GM21576 (cell line): ENCODE data around the gene TMEM62.
A peak's percentile ranks its signal among the peaks of the same experiment; 100 is the strongest.

Source experiments
- ATAC-seq: cut with Tn5 transposase; IDR thresholded peaks from one replicate; pipeline ENCODE4 v1.9.1; 2021; ENCODE audit warnings: mild to moderate bottlenecking, moderate library complexity; ENCODE audit not compliant: unreplicated experiment

Gene TMEM62

GRCh38 chr15:43133430-43134156, at the start of gene TMEM62:
Gene TMEM62, plus strand, starts transcription at chr15:43133586. Its CDS starts 217 bp downstream, at chr15:43133803.
- peak; percentile 86 for ATAC-seq

DNA sequence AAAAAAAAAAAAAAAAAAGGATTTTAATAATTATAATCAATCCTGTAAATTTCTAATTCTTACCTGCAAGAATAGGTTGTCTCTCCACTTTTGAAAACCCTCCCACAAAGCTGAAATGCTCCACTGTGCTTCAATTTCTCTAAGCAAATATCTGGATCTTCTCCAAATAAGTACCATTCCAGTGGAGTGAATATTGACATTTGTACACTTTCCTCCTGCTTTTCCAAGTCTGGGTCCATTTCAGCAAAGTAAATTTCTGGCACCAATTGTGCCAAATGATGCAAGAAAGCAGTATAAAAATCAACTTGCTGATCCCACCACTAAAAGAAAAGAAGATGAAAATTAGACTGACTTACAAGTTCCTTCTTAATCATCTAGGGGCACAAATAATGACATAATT, 47.5 kb upstream of the TMEM62 start:
- no peak for ATAC-seq

GRCh38 chr15:43086551-43086950, 46.8 kb upstream of the TMEM62 start:
- no peak for ATAC-seq

- ATAC-seq: no peak
These were observed 41.5 kb upstream of the TMEM62 start for GRCh38 chr15:43091859-43092258.

GRCh38 chr15:43093026-43093425, 40.4 kb upstream of the TMEM62 start:
- no peak for ATAC-seq

DNA sequence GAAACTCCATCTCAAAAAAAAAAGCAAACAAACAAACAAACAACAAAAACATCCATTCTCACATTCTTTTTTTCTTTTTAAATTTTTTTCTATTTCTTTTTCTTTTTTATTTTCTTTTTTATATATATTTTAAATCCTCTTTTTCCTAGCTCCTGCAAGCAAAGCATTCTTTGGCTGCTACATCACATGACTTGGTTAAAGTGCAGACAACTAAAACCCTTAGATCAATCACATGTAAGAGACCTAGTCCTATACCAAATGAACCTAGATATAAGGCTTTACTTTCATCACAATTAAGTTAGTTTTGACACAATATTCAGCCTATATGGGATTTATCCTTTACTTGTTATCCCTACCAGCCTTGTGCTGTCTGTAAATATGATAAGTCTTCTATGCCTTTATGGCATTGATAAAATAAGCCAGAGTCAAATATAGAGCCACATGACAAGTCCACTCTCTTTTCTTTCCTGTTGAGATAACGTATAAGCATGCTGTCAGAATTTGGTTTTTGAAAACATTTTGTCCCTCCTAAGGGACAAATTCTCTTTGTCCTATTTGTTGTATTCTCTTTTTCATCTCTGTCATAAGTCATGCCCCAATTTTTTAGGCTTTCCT, 38.9 kb upstream of the TMEM62 start:
- no peak for ATAC-seq

DNA sequence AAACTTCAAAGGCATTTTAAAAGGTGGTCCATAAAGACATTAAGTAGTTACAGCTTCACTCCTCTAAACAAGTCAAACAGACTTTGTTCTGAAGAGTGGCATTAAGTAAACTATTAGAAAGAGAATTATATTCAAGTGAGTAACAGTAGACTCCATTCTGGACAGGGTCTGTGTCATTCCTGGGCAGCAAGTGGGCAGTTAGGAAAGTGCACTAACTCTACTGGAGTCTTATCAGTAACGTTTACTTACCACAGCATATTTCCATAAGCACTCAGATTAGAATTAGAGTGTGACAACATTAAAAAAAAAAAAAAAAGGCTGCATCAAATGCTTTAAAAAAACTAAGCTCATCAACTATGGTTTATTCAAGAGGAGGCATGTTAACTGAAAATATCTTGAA, 38.1 kb upstream of the TMEM62 start:
- no peak for ATAC-seq

GRCh38 chr15:43095708-43096347, 37.6 kb upstream of the TMEM62 start:
- no peak for ATAC-seq

DNA sequence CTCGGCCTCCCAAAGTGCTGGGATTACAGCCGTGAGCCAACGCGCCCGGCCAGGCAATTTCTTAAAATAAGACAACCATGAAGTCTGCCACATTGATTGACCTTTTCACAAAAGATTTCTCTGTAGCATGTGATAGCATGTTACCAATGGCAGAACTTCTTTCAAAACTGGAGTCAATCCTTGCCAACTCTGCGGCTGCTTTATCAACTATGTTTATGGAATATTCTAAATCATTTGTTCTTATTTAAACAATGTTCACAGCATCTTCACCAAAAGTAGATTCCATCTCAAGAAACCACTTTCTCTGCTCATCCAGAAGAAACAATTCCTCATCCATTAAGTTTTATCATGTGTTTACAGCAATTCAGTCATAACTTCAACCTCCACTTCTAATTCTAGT, 37.0 kb upstream of the TMEM62 start:
- no peak for ATAC-seq

DNA sequence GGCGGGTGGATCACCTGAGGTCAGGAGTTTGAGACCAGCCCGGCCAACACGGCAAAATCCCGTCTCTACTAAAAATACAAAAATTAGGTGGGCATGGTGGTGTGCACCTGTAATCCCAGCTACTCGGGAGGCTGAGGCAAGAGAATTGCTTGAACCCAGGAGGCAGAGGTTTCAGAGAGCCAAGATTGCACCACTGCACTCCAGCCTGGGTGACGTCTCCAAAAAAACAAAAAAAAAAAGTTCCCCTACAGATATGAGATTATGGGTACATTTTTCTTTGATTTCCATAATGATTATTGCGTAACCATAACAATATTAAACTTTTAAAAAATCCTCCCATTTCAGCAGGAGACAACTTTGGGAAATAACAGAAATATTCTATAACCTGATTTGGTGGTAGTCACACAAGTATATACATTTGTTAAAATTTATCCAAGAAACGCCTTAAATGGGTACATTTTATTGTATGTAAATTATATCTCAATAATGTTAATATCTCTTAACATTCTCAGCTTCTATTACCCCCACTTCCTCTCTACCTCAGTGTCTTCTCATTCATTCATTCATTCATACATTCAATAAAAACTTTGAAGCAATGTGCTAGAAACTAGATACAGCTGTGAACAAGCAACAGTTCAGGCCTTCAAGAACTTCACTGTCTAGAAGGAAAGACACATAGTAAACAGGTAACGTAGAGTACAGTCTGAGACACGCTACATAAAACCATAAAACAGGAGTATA, 34.1 kb upstream of the TMEM62 start:
- ATAC-seq: no peak

DNA sequence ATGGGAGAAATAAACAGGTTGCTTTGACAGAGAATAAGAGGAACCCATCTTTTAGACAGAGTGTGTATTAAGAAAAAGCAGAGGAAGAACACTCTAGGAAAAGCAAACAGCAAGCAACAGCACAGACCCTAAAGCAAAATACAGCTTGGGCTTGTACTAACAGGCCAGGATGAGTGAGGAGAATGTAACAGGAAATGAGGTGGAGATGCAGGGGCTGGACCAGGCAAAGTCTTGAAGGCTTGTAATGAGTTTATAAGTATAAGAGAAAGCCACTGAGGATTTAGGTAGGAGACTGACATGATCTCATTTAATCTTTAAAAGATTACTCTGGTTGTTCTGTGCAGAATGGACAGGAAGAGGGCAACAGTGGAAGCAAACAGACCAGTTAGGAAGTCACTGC, 32.4 kb upstream of the TMEM62 start:
- ATAC-seq: no peak

DNA sequence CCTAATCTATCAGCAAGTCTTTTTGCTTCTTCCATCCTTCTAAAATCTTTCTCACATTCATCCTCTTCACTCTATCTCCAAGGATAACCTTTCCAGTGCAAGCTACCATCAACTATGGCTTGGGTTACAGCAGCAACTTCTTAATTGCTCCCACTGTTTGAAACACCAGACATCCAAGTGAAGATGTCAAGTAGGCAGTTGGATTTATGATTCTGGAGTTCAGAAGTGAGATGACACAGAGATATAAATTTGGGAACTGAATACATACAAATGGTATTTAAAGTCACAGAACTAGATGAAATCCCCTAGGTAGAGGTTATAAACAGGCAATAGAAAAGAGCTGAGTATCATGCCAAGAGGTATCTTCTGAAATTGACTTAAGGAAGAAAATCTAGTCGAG, 31.2 kb upstream of the TMEM62 start:
- no peak for ATAC-seq

DNA sequence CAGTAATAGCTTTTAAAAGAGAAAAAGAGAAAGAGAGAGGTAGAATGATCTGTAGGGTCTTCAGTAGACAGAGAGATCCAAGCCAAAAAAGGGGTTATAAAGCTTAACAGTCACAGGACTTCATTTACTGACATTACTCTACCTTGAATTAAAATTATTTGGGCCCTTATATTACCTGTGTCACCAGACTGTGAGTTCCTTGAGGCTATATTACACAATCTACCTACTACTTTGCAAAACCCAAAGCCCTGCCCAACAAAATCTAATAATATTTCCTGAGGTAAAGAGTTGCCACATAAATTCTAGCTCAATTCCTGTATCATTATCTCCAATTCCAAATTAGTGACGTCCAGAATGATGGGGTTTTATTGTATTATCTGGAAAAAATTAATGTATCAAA, 29.5 kb upstream of the TMEM62 start:
- no peak for ATAC-seq

DNA sequence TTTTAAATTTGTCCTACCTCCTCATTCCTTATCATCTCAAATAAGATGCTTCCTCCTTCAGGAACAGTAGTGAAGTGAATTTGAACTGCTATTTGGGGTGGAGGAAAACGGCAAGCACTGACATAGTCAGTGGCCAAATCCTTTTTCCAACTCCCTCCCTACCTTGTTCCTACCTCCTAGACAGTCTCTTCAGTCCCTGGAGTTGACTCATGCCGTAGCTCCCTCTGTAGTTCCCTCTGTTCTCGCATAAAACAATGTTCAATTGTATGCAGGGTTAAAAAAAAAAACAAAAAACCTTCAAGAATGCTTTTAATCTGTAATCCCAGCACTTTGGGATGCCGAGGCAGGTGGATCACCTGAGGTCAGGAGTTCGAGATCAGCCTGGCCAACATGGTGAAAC, 29.0 kb upstream of the TMEM62 start:
- no peak for ATAC-seq

- no peak for ATAC-seq
These were observed 28.2 kb upstream of the TMEM62 start for GRCh38 chr15:43105077-43105736.

GRCh38 chr15:43105778-43106485, 27.5 kb upstream of the TMEM62 start, which contains the start of gene UBR1:
Gene UBR1, minus strand, starts transcription at chr15:43106038. Its CDS starts 16 bp downstream, at chr15:43106022.
- ATAC-seq: peak; percentile 87

DNA sequence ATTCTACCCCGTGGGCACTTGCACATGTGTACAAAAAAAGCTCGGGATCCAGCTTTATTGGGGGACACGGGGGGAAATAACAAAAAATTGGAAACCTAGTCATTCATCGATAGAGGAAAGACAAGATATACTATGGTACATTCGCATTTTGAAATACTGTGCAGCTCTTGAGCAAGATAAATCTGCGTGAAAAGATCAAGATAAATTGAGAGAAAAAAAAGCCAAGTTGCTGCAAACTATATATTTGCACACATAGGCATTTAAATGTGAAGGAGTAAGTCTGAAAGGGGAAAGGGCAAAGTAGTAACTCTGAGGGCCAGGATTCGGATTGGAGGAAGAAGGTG, 26.9 kb upstream of the TMEM62 start:
- no peak for ATAC-seq

DNA sequence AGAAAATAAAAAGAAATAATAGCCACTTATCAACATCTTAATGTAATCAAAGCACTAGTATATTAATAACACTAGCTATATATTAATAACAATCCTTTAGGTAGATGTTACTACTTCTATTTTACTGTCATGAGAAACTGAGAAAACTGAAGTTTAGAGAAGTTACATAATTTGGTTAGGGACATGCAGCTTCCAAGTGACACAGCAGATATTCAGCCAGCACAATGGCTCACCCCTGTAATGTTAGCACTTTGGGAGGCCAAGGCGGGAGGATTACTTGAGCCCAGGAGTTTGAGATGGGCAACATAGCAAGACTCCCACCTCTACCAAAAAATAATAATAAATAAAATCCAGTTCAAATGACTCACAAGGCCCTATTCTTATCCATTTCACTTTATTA, 25.6 kb upstream of the TMEM62 start:
- ATAC-seq: no peak

- ATAC-seq: no peak
These were observed 22.0 kb upstream of the TMEM62 start for GRCh38 chr15:43111354-43111753.

DNA sequence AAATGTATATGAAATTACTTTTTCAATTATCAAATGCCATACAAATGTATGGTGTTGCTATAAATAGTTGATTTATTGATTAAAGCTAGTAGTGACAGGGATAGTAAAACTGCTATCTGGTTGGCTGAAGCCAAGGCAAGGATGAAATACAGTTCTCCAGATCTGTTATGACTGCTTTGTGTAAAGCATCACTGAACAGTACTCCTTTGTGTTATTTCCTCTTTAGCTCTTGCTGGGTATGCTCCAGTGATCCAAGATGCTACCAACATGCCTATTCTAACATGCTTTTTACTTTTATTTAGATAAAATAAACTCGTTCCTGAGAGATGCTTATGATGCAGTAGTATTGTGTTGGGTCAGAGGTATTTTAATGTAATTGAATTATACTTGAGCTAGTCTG, 15.1 kb upstream of the TMEM62 start:
- ATAC-seq: no peak
